Heart left ventricle (tissue), 16 donors: ENCODE measurements around the gene EMX1. TPM values are rescaled to one million over a fixed set of nuclear protein-coding genes. Genes with fewer than 3 reads are reported as not detected.

Source experiments
- ATAC-seq, 4 donors: fragments of 200-7000 bp; cut with Tn5 transposase; one replicate each; pipeline ENCODE4 v1.9.1; 2020 to 2022; ENCODE audit warnings: moderate library complexity in 4 of 4, mild to moderate bottlenecking in 3 of 4, moderate number of reproducible peaks in 1 of 4
- DNase-seq, 5 donors: peaks; one replicate each; pipeline ENCODE4 v3.0.0-alpha.2; 2020
- H3K27ac ChIP-seq, 12 donors: fragments of 200-600 bp; sonication (generic) in 4 of 12; one replicate each; pipeline versions ENCODE4 v1.5.0 to v1.8.0; 2016 to 2022; ENCODE audit warnings: mild to moderate bottlenecking in 2 of 12
- H3K27me3 ChIP-seq, 9 donors: fragments of 200-600 bp; sonication (generic) in 2 of 9; one replicate each; pipeline versions ENCODE4 v1.5.1 to v1.8.0; 2016 to 2022; ENCODE audit warnings: mild to moderate bottlenecking in 3 of 9
- H3K36me3 ChIP-seq, 9 donors: fragments of 200-600 bp; sonication (generic) in 2 of 9; one replicate each; pipeline versions ENCODE4 v1.5.0 to v1.8.0; 2018 to 2022; ENCODE audit warnings: mild to moderate bottlenecking in 2 of 9
- H3K4me1 ChIP-seq, 12 donors: fragments of 200-600 bp; sonication (generic) in 4 of 12; one replicate each; pipeline versions ENCODE4 v1.5.0 to v1.8.0; 2016 to 2022; ENCODE audit warnings: mild to moderate bottlenecking in 3 of 12
- H3K4me3 ChIP-seq, 12 donors: fragments of 200-600 bp; sonication (generic) in 4 of 12; one replicate each; pipeline versions ENCODE4 v1.5.0 to v1.8.0; 2017 to 2022; ENCODE audit warnings: mild to moderate bottlenecking in 9 of 12, moderate library complexity in 4 of 12
- H3K9me3 ChIP-seq, 12 donors: fragments of 200-600 bp; sonication (generic) in 4 of 12; one replicate each; pipeline versions ENCODE4 v1.5.0 to v1.8.0; 2016 to 2022; ENCODE audit warnings: mild to moderate bottlenecking in 1 of 12
- CTCF ChIP-seq, 12 donors: fragments of 200-600 bp; sonication (generic) in 4 of 12; IDR thresholded peaks; one replicate each; pipeline versions ENCODE4 v1.5.0 to v1.8.0; 2018 to 2022; ENCODE audit warnings: antibody characterized with exemption in 12 of 12, mild to moderate bottlenecking in 5 of 12
- POLR2A ChIP-seq, 2 donors: fragments of 450-650 bp; IDR thresholded peaks; one replicate each; pipeline ENCODE4 v1.6.1; 2017; ENCODE audit warnings: antibody characterized with exemption in 2 of 2, mild to moderate bottlenecking in 2 of 2, moderate library complexity in 2 of 2
- WGBS, 4 donors: extraction: QIAGEN DNeasy Blood & Tissue Kit in 2 of 4; methylation state at CpG; one replicate each; pipeline versions ENCODE4 v1.1.5 to v1.1.7; 2013 to 2018; 5-methylcytosine and 5-hydroxymethylcytosine counted together
- intact Hi-C, 10 donors: fragments of 100-400 bp; cut with DNase I; formaldehyde crosslinking; loops; one replicate each; pipeline versions ENCODE4 v1.11.1 to v1.14.2; 2022
- long read RNA-seq, 3 donors: library from polyadenylated mRNA; unstranded; transcript quantifications; one replicate each; pipeline ENCODE4 v2.0.0, GENCODE V29; 2020 to 2021
- polyA plus RNA-seq, 2 donors: library from polyadenylated mRNA; stranded (reverse); fragments of 200-250 nt; gene quantifications; one replicate each; pipeline ENCODE4 v1.2.3, GENCODE V29; 2013
- total RNA-seq, 9 donors: library from RNA; depleted of rRNA in 2 of 9; stranded (reverse); fragments of >200 nt in 2 of 9; fragmentation: NEBNext Ultra II Directional in 3 of 9; extraction: Animal tissue kit (Norgen Biotek cat#: 25700) in 3 of 9; gene quantifications; one replicate each; pipeline versions ENCODE4 v1.1.0 to v1.2.4, GENCODE V29; 2016 to 2023
- donor health status: ischemic (EF 13 %, LVEDD 7.1; RV severe dilation, severe dysfunction).
- donor health status: healthy with polysubstance abuse.
- donor health status: DM: no; HTN: yes; CAD: no.
- donor health status: DM: no; HTN: no; CAD: no.
- donor health status: ischemic (EF 25% LVEDD 6.9; RV normal size, moderate dysfunction).
- donor health status: ischemic (EF 25% LVEDD 5.7; RV mildly dilated, moderate dysfunction).
- donor health status: healthy.
- donor health status: DM: yes; HTN: yes; CAD: no.
- donor health status: ischemic (EF 35%, LVEDD 5.7; RV mildly dilated, moderate dysfunction).
- donor health status: nonischemic (EF 11% LVEDD 7.7; RV severe dilation, severe dysfunction).
- donor health status: DM: yes; HTN: yes; CAD: no.
- donor health status: PGD.
- donor health status: ischemic (EF 29% LVEDD 5.4; RV normal size, mild dysfunction).
- donor health status: nonischemic (EF 23%, LVEDD 6.1; RV moderate dilation, normal function).

Gene EMX1
- not detected for total RNA-seq
- not detected for polyA plus RNA-seq
- long read RNA-seq, donor 1: 0 reads
- long read RNA-seq, donor 2: 0 reads
- long read RNA-seq, donor 3: 0 reads

- no peaks in the 10 kb centered on the region for H3K36me3 ChIP-seq
- no peak for TF ChIP-seq CTCF (IDR thresholded peaks at IDR 0.05)
- no peak for TF ChIP-seq POLR2A (IDR thresholded peaks at IDR 0.05)
- WGBS, 4 donors: 0 to 5% (median 1%) methylated on average over 10 to 82 of the region's 82 CpGs
- no peaks in the 10 kb centered on the region for H3K9me3 ChIP-seq
- DNase-seq (no peak), ATAC-seq (peak in 3 of 4 donors; percentile 25 to 60 (median 28))
- no peak within 1 kb of the TSS for H3K27ac ChIP-seq
- peak within 1 kb of the TSS; percentile 28 to 50 (median 40) for H3K4me3 ChIP-seq
- intact Hi-C loops: no loop called here
- peaks cover 16 to 60% (median 47%) of the 10 kb centered on the region in 12 donors for H3K4me1 ChIP-seq
- peaks cover 84 to 100% (median 98%) of the 10 kb centered on the region in 9 donors for H3K27me3 ChIP-seq
These were observed at the start of gene EMX1 for GRCh38 chr2:72917138-72917876. TSS of gene EMX1 (plus strand) at chr2:72917519. CDS start at chr2:72917853, 334 bp downstream.

GRCh38 chr2:72871060-72871459 is 46.3 kb upstream of the EMX1 start:
- Histone ChIP-seq H3K27ac (no peak overlapping the region), H3K4me3 (no peak overlapping the region), H3K4me1 (no peaks in the 10 kb centered on the region), H3K36me3 (no peaks in the 10 kb centered on the region), H3K9me3 (peaks cover 0 to 6% (median 0%) of the 10 kb centered on the region in 12 donors), H3K27me3 (peaks cover 0 to 4% (median 0%) of the 10 kb centered on the region in 9 donors)
- no peak for DNase-seq
- TF ChIP-seq POLR2A (IDR thresholded peaks at IDR 0.05): no peak
- TF ChIP-seq CTCF (IDR thresholded peaks at IDR 0.05): no peak
- intact Hi-C loops: no loop called here
- no peak for ATAC-seq
- WGBS, 4 donors: 43 to 58% (median 47%) methylated on average over 1 of the region's 1 CpG

GRCh38 chr2:72871880-72872279 is 45.4 kb upstream of the EMX1 start:
- intact Hi-C loops: no loop called here
- no peaks in the 10 kb centered on the region for H3K4me1 ChIP-seq
- TF ChIP-seq POLR2A (IDR thresholded peaks at IDR 0.05): no peak
- TF ChIP-seq CTCF (IDR thresholded peaks at IDR 0.05): no peak
- DNase-seq (no peak), ATAC-seq (no peak)
- no peak overlapping the region for H3K27ac ChIP-seq
- no peak overlapping the region for H3K4me3 ChIP-seq
- H3K27me3 ChIP-seq: peaks cover 0 to 4% (median 0%) of the 10 kb centered on the region in 9 donors
- no peaks in the 10 kb centered on the region for H3K36me3 ChIP-seq
- H3K9me3 ChIP-seq: peaks cover 0 to 6% (median 0%) of the 10 kb centered on the region in 12 donors

- DNase-seq: peak in 2 of 5 donors; percentile 50 to 55
- TF ChIP-seq CTCF (IDR thresholded peaks at IDR 0.05) (no peak), POLR2A (IDR thresholded peaks at IDR 0.05) (no peak)
- Histone ChIP-seq H3K36me3 (no peaks in the 10 kb centered on the region), H3K9me3 (no peaks in the 10 kb centered on the region), H3K27me3 (peaks cover 0 to 28% (median 0%) of the 10 kb centered on the region in 9 donors), H3K27ac (no peak overlapping the region), H3K4me3 (no peak overlapping the region), H3K4me1 (peaks cover 4 to 21% (median 12%) of the 10 kb centered on the region in 12 donors)
- intact Hi-C loops: no loop called here
- WGBS, 4 donors: 6 to 13% (median 11%) methylated on average over 4 of the region's 4 CpGs
- no peak for ATAC-seq
These were observed 33.9 kb upstream of the EMX1 start for GRCh38 chr2:72883356-72883962.
